PC-9 (cell line): ENCODE measurements around the gene TAS2R38. TPM values are rescaled to one million over a fixed set of nuclear protein-coding genes. Genes with fewer than 3 reads are reported as not detected.

Experiments
- BruUV-seq: library from RNA; stranded (reverse); fragments of 400-500 nt; replicated peaks from 2 replicates; lab custom pipeline; 2021; lab: Mats Ljungman, UMichigan
- CTCF ChIA-PET: fragments of 300-600 bp; sonication (Branson Sonifier 250); formaldehyde crosslinking; loops from one replicate; lab custom pipeline; 2022; ENCODE audit warnings: antibody characterized with exemption; lab: Charles Lee
- POLR2A ChIA-PET: fragments of 300-600 bp; sonication (Branson Sonifier 250); formaldehyde crosslinking; loops from one replicate; lab custom pipeline; 2022; ENCODE audit warnings: antibody characterized with exemption; ENCODE audit not compliant: unreplicated experiment; lab: Charles Lee
- DNase-seq, 2 experiments: peaks; one replicate each; pipeline versions ENCODE4 v3.0.0 to v3.0.0-alpha.2; 2015 to 2022; ENCODE audit warnings: mixed read lengths in 1 of 2
- H2AFZ ChIP-seq: fragments of 200-600 bp; sonication (generic); 2 replicates; pipeline ENCODE4 v1.8.1; 2017; ENCODE audit warnings: antibody characterized with exemption
- H3F3A ChIP-seq: fragments of 200-600 bp; sonication (generic); 2 replicates; pipeline ENCODE4 v1.8.1; 2017; ENCODE audit warnings: antibody characterized with exemption, mild to moderate bottlenecking, low read depth; ENCODE audit not compliant: insufficient read depth
- H3K27ac ChIP-seq: fragments of 200-600 bp; sonication (generic); 2 replicates; pipeline ENCODE4 v1.6.1; 2016; ENCODE audit warnings: mixed run types
- H3K27me3 ChIP-seq: fragments of 200-600 bp; sonication (generic); 2 replicates; pipeline ENCODE4 v1.6.1; 2016; ENCODE audit warnings: low read depth, mixed run types; ENCODE audit not compliant: insufficient read depth
- H3K36me3 ChIP-seq: fragments of 200-600 bp; sonication (generic); 2 replicates; pipeline ENCODE4 v1.6.1; 2016; ENCODE audit warnings: low read depth, mixed run types
- H3K4me1 ChIP-seq: fragments of 200-600 bp; sonication (generic); replicated peaks from 2 replicates; pipeline ENCODE4 v1.6.1; 2016; ENCODE audit warnings: mixed run types; ENCODE audit not compliant: insufficient read depth
- H3K4me2 ChIP-seq: fragments of 200-600 bp; sonication (generic); 2 replicates; pipeline ENCODE4 v1.6.1; 2017; ENCODE audit warnings: mixed run types
- H3K4me3 ChIP-seq: fragments of 200-600 bp; sonication (generic); 2 replicates; pipeline ENCODE4 v1.6.1; 2016; ENCODE audit warnings: mixed run types
- H3K79me2 ChIP-seq: fragments of 200-600 bp; sonication (generic); 2 replicates; pipeline ENCODE4 v1.6.1; 2017; ENCODE audit warnings: low read depth, mixed run types
- H3K9me2 ChIP-seq: fragments of 200-600 bp; sonication (generic); 2 replicates; pipeline ENCODE4 v1.8.1; 2017; ENCODE audit warnings: mild to moderate bottlenecking; ENCODE audit not compliant: insufficient read depth
- H3K9me3 ChIP-seq: fragments of 200-600 bp; sonication (generic); 2 replicates; pipeline ENCODE4 v1.8.1; 2016; ENCODE audit warnings: low read depth; ENCODE audit not compliant: insufficient read depth
- H4K20me1 ChIP-seq: fragments of 200-600 bp; sonication (generic); 2 replicates; pipeline ENCODE4 v1.8.1; 2017; ENCODE audit not compliant: insufficient read depth
- EZH2 ChIP-seq: fragments of 200-600 bp; sonication (generic); IDR thresholded peaks from 2 replicates; pipeline ENCODE4 v1.8.0; 2017; ENCODE audit warnings: antibody characterized with exemption, low read depth
- intact Hi-C: fragments of 100-400 bp; cut with micrococcal nuclease; formaldehyde crosslinking; loops from one replicate; pipeline ENCODE4 v1.10.0; 2022; ENCODE audit not compliant: unreplicated experiment
- total RNA-seq: library from RNA; stranded (reverse); gene quantifications from 2 replicates; pipeline ENCODE4 v1.2.3, GENCODE V29; 2021
- TF ChIP-seq, protein P1 (sequence below): fragments of 200-600 bp; sonication (generic); conservative IDR thresholded peaks from 2 replicates; pipeline ENCODE4 v1.6.1; 2017; ENCODE audit warnings: mixed run types, antibody characterized with exemption, mild to moderate bottlenecking, moderate library complexity

TAS2R38 gene
- total RNA-seq, 1 experiment from 2014 or later, result not detected

DNA sequence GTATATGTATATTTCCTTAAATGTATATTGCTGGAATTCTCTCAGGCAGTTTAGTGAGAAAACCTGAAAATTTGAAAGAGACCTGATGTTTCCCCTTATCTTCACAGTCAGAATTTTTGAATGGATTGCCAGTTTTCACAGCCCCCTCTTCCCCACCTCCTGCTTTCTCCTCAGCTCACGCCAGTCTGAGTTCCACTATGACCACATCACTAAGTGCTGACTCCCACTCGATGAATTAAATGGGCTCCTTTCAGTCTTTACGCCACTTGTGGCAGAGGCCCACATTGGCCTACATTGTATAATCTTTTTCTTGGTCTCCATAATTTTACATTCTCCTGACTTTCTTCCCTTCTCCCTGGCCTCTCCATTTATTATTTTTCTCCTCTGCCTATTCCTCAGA is 23.7 kb downstream of the TAS2R38 start:
- TF ChIP-seq, protein P1, sequence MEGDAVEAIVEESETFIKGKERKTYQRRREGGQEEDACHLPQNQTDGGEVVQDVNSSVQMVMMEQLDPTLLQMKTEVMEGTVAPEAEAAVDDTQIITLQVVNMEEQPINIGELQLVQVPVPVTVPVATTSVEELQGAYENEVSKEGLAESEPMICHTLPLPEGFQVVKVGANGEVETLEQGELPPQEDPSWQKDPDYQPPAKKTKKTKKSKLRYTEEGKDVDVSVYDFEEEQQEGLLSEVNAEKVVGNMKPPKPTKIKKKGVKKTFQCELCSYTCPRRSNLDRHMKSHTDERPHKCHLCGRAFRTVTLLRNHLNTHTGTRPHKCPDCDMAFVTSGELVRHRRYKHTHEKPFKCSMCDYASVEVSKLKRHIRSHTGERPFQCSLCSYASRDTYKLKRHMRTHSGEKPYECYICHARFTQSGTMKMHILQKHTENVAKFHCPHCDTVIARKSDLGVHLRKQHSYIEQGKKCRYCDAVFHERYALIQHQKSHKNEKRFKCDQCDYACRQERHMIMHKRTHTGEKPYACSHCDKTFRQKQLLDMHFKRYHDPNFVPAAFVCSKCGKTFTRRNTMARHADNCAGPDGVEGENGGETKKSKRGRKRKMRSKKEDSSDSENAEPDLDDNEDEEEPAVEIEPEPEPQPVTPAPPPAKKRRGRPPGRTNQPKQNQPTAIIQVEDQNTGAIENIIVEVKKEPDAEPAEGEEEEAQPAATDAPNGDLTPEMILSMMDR, result no peak
- no peak for TF ChIP-seq EZH2

DNA sequence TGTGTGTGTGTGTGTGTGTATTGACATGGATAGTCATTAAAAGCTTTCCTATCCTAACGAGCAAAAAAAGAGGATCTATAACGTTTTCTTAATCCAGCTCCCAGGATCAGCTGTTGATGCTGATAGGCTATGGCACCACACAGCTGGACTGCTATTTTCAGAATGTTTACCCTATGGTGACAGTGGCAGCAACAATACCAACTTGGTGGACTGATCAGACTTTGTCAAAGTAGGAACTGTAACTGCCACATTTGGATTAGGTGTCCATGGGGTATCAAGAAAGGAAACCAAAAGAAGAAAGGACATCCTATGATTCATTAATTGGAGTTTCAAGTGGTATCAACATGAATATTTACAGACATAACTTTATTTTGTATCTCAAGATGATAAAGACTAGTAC is 24.1 kb downstream of the TAS2R38 start:
- Histone ChIP-seq H2AFZ (no peak overlapping the region), H3K9me3 (no peaks in the 10 kb centered on the region), H3K79me2 (no peaks in the 10 kb centered on the region), H4K20me1 (no peaks in the 10 kb centered on the region), H3K4me2 (no peak overlapping the region), H3K27me3 (no peaks in the 10 kb centered on the region), H3K4me3 (no peak overlapping the region), H3K4me1 (no peaks in the 10 kb centered on the region), H3F3A (no peaks in the 10 kb centered on the region), H3K36me3 (no peaks in the 10 kb centered on the region), H3K9me2 (no peaks in the 10 kb centered on the region), H3K27ac (no peak overlapping the region)
- no TSS peak for BruUV-seq
- no peak for DNase-seq
- CTCF ChIA-PET, result no interaction called here
- TF ChIP-seq, protein P1, result no peak
- no peak for TF ChIP-seq EZH2
- intact Hi-C loops, result no loop called here
- POLR2A ChIA-PET, result no interaction called here

More for the DNA sequence above, 23.7 kb downstream of the TAS2R38 start:
- CTCF ChIA-PET, result no interaction called here
- POLR2A ChIA-PET, result no interaction called here
- Histone ChIP-seq H4K20me1 (no peaks in the 10 kb centered on the region), H3K4me2 (no peak overlapping the region), H3F3A (no peaks in the 10 kb centered on the region), H3K79me2 (no peaks in the 10 kb centered on the region), H3K27me3 (no peaks in the 10 kb centered on the region), H3K27ac (no peak overlapping the region), H2AFZ (no peak overlapping the region), H3K4me3 (no peak overlapping the region), H3K4me1 (no peaks in the 10 kb centered on the region), H3K9me2 (no peaks in the 10 kb centered on the region), H3K36me3 (no peaks in the 10 kb centered on the region), H3K9me3 (no peaks in the 10 kb centered on the region)
- intact Hi-C loops, result no loop called here
- BruUV-seq, result no TSS peak
- no peak for DNase-seq

DNA sequence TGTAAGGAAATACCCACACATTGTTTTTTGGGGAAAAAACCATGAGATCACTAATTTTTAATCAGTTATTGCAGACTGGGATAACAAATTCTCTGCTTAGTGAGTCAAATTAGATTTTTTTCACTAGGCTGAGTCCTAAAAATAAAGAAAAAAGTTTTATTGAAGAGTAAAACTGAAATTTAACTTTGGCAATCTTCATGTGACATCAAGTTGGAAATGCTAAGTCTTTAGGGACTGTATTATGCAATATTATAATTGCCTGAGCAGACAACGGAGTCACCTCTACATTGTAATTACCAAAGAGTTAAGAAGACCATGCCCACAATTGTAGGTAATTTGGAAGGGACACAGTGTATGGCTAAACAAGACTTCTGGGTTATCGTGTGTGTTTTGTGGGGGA is 24.6 kb downstream of the TAS2R38 start:
- Histone ChIP-seq H3K4me1 (no peaks in the 10 kb centered on the region), H3F3A (no peaks in the 10 kb centered on the region), H3K9me3 (no peaks in the 10 kb centered on the region), H3K27ac (no peak overlapping the region), H4K20me1 (no peaks in the 10 kb centered on the region), H3K27me3 (no peaks in the 10 kb centered on the region), H3K79me2 (no peaks in the 10 kb centered on the region), H3K36me3 (no peaks in the 10 kb centered on the region), H3K9me2 (no peaks in the 10 kb centered on the region), H3K4me3 (no peak overlapping the region), H2AFZ (no peak overlapping the region), H3K4me2 (no peak overlapping the region)
- DNase-seq, result no peak
- POLR2A ChIA-PET, result no interaction called here
- no TSS peak for BruUV-seq
- no peak for TF ChIP-seq EZH2
- TF ChIP-seq, protein P1, result no peak
- CTCF ChIA-PET, result no interaction called here
- intact Hi-C loops, result no loop called here
